SU-DHL-6 (cell line): ENCODE measurements around the gene MEI4.

ENCODE experiments used
- H2AFZ ChIP-seq: fragments of 200-600 bp; sonication (generic); 2 replicates; pipeline ENCODE4 v1.6.1; 2014; ENCODE audit warnings: low read depth, mild to moderate bottlenecking, moderate library complexity, mixed read lengths, antibody characterized with exemption, low read length; ENCODE audit not compliant: severe bottlenecking
- H3F3A ChIP-seq: fragments of 200-600 bp; shearing (Covaris generic); 2 replicates; pipeline ENCODE4 v1.6.0; 2016; ENCODE audit warnings: antibody characterized with exemption, mild to moderate bottlenecking; ENCODE audit not compliant: insufficient read depth
- H3K27ac ChIP-seq: fragments of 200-600 bp; sonication (generic); 2 replicates; pipeline ENCODE4 v1.5.1; 2016; ENCODE audit warnings: low read depth, mild to moderate bottlenecking, low read length, moderate library complexity, mixed read lengths
- H3K27me3 ChIP-seq: fragments of 200-600 bp; sonication (generic), shearing (Covaris generic); 2 replicates; pipeline ENCODE4 v1.6.0; 2014; ENCODE audit warnings: mild to moderate bottlenecking, low read length
- H3K36me3 ChIP-seq: fragments of 200-600 bp; sonication (generic); 2 replicates; pipeline ENCODE4 v1.6.1; 2014; ENCODE audit warnings: mild to moderate bottlenecking, low read length, mixed read lengths
- H3K4me2 ChIP-seq: fragments of 300-600, 200-600 bp; shearing (Covaris generic), sonication (generic); 2 replicates; pipeline ENCODE4 v1.6.0; 2014; ENCODE audit warnings: low read length, low read depth, mild to moderate bottlenecking; ENCODE audit not compliant: poor library complexity, severe bottlenecking
- H3K4me3 ChIP-seq: fragments of 200-600 bp; sonication (generic); 2 replicates; pipeline ENCODE4 v1.5.1; 2014; ENCODE audit warnings: antibody characterized with exemption, low read length, mild to moderate bottlenecking, mixed read lengths; ENCODE audit not compliant: insufficient read depth, poor library complexity, severe bottlenecking
- H3K79me2 ChIP-seq: fragments of 200-600 bp; sonication (generic); 2 replicates; pipeline ENCODE4 v1.6.1; 2014; ENCODE audit warnings: mild to moderate bottlenecking, low read length, moderate library complexity; ENCODE audit not compliant: insufficient read depth
- H3K9ac ChIP-seq: fragments of 200-600 bp; sonication (generic); 2 replicates; pipeline ENCODE4 v1.7.0; 2014; ENCODE audit warnings: mild to moderate bottlenecking, low read length
- H3K9me2 ChIP-seq: fragments of 200-600 bp; sonication (generic); replicated peaks from 2 replicates; pipeline ENCODE4 v1.6.1; 2014; ENCODE audit warnings: low read length; ENCODE audit not compliant: insufficient read depth
- H3K9me3 ChIP-seq: fragments of 200-600 bp; sonication (generic); 2 replicates; pipeline ENCODE4 v1.6.1; 2014; ENCODE audit warnings: low read length, mixed read lengths; ENCODE audit not compliant: insufficient read depth
- H4K20me1 ChIP-seq: fragments of 200-600 bp; sonication (generic); 2 replicates; pipeline ENCODE4 v1.6.1; 2014; ENCODE audit warnings: low read depth, mild to moderate bottlenecking, antibody characterized with exemption, low read length, moderate library complexity, mixed read lengths
- EZH2phosphoT487 ChIP-seq: fragments of 200-600 bp; sonication (generic), shearing (Covaris generic); conservative IDR thresholded peaks from 2 replicates; pipeline ENCODE4 v1.6.1; 2018; ENCODE audit warnings: mild to moderate bottlenecking, antibody characterized with exemption, low read length, moderate library complexity, mixed read lengths
- TF ChIP-seq, protein P1 (sequence below): fragments of 200-600 bp; sonication (generic); IDR thresholded peaks from one replicate; pipeline ENCODE4 v1.5.1; 2017; ENCODE audit warnings: antibody characterized with exemption, mild to moderate bottlenecking, low read length, moderate library complexity; ENCODE audit not compliant: insufficient read depth, poor library complexity, severe bottlenecking

The MEI4 gene

DNA sequence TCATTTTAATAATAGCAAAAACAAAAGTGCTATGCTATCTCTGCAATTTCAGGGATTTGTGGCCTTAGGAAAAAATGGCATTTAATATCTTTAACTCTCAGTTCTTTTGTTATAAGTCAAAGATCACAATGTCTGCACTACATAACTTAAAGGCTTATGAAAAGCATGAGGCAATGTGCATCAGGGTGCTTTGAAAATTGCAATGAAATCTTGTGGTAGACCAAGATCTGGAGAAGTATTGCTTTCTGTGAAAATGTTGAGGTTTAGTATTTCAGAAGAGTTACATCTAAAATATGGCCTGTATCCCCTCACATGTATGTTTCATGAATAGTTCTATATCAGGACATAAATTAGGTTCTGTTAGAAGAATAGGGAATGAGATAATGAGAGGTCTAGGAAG lies 200.6 kb downstream of the MEI4 start:
- H3K27ac ChIP-seq = no peak overlapping the region
- H3K36me3 ChIP-seq = no peaks in the 10 kb centered on the region
- no peak overlapping the region for H2AFZ ChIP-seq
- no peaks in the 10 kb centered on the region for H4K20me1 ChIP-seq
- H3F3A ChIP-seq = no peaks in the 10 kb centered on the region
- H3K9me2 ChIP-seq = no peaks in the 10 kb centered on the region
- no peak overlapping the region for H3K4me2 ChIP-seq
- H3K79me2 ChIP-seq = no peaks in the 10 kb centered on the region
- no peaks in the 10 kb centered on the region for H3K27me3 ChIP-seq
- no peaks in the 10 kb centered on the region for H3K9me3 ChIP-seq
- TF ChIP-seq EZH2phosphoT487 = no peak
- TF ChIP-seq, protein P1, sequence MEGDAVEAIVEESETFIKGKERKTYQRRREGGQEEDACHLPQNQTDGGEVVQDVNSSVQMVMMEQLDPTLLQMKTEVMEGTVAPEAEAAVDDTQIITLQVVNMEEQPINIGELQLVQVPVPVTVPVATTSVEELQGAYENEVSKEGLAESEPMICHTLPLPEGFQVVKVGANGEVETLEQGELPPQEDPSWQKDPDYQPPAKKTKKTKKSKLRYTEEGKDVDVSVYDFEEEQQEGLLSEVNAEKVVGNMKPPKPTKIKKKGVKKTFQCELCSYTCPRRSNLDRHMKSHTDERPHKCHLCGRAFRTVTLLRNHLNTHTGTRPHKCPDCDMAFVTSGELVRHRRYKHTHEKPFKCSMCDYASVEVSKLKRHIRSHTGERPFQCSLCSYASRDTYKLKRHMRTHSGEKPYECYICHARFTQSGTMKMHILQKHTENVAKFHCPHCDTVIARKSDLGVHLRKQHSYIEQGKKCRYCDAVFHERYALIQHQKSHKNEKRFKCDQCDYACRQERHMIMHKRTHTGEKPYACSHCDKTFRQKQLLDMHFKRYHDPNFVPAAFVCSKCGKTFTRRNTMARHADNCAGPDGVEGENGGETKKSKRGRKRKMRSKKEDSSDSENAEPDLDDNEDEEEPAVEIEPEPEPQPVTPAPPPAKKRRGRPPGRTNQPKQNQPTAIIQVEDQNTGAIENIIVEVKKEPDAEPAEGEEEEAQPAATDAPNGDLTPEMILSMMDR = no peak
- no peak overlapping the region for H3K9ac ChIP-seq
- H3K4me3 ChIP-seq = no peak overlapping the region

DNA sequence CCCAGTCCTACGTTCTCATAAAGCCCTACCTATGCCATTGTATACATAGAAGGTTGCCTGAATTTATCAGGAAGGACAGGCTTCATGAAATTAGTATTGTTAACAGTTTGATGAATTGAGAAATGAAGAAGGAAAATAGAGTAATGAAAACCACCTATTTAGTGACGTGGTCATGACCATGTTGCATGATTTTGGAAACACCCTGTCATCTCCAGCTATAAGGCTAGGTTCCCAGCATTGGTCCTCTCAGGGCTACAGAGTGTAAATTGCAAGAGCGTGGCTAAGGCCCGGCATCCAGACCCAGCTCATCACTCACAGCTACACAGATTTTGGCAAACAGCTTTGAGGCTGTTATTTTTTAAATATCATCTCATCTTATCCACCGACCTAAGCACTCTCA lies 203.6 kb downstream of the MEI4 start:
- Histone ChIP-seq H4K20me1 (no peaks in the 10 kb centered on the region), H3K27ac (no peak overlapping the region), H2AFZ (no peak overlapping the region), H3K4me2 (no peak overlapping the region), H3K4me3 (no peak overlapping the region), H3K9me3 (no peaks in the 10 kb centered on the region), H3K9ac (no peak overlapping the region), H3K36me3 (no peaks in the 10 kb centered on the region), H3K9me2 (no peaks in the 10 kb centered on the region), H3K79me2 (no peaks in the 10 kb centered on the region), H3F3A (no peaks in the 10 kb centered on the region), H3K27me3 (no peaks in the 10 kb centered on the region)
- no peak for TF ChIP-seq EZH2phosphoT487
- TF ChIP-seq, protein P1 = no peak

- no peaks in the 10 kb centered on the region for H3F3A ChIP-seq
- H3K27ac ChIP-seq = no peak overlapping the region
- no peak overlapping the region for H3K4me2 ChIP-seq
- H3K9me2 ChIP-seq = no peaks in the 10 kb centered on the region
- no peaks in the 10 kb centered on the region for H4K20me1 ChIP-seq
- H3K4me3 ChIP-seq = no peak overlapping the region
- H3K9ac ChIP-seq = no peak overlapping the region
- TF ChIP-seq, protein P1 = no peak
- TF ChIP-seq EZH2phosphoT487 = no peak
- H3K9me3 ChIP-seq = no peaks in the 10 kb centered on the region
- H3K79me2 ChIP-seq = no peaks in the 10 kb centered on the region
- no peaks in the 10 kb centered on the region for H3K27me3 ChIP-seq
- H2AFZ ChIP-seq = no peak overlapping the region
- no peaks in the 10 kb centered on the region for H3K36me3 ChIP-seq
Measured at GRCh38 chr6:77857421-77857820, 204.6 kb downstream of the MEI4 start.
